ENCODE data around the gene DNALI1. TPM values are rescaled to one million over a fixed set of nuclear protein-coding genes. Genes with fewer than 3 reads are reported as not detected.
A peak's percentile ranks its signal among the peaks of the same experiment; 100 is the strongest.
"Not testable (repeated sequence)": the region's sequence is repeated elsewhere in the genome, so short reads cannot be mapped to it uniquely, and the experiment has no call there.

DNALI1 gene
- total and polyA plus RNA-seq, 3 experiments from 2014 or later, result 0.09 TPM; not detected in 2

- H3K27ac ChIP-seq (ENCODE audit: low read depth, low read length); H3K9me3 Mint-ChIP-seq; H3K9me3 ChIP-seq (ENCODE audit: low read length); H3K27me3 Mint-ChIP-seq; H3K4me1 ChIP-seq (ENCODE audit: insufficient read depth, low read length); POLR2A ChIA-PET; H3K36me3 ChIP-seq (ENCODE audit: insufficient read depth, low read length); H3K27me3 ChIP-seq (ENCODE audit: insufficient read depth, low read length, poor library complexity, severe bottlenecking): not testable (repeated sequence)
- Mint-ChIP-seq H3K27ac (peak overlapping the region; percentile 69 to 95 (median 92)), H3K36me3 (peaks cover 0 to 12% (median 6%) of the 10 kb centered on the region in 3 donors), H3K4me1 (peaks cover 32 to 46% (median 43%) of the 10 kb centered on the region in 3 donors), H3K4me3 (peak overlapping the region; percentile 92 to 98 (median 95))
- peak overlapping the region; percentile 43 for H3K4me3 ChIP-seq (ENCODE audit: low read length)
- CTCF ChIA-PET, result interaction anchor here (0.9 to 1.5 kb wide), 3 partner anchors 9 to 64 kb away, joined by 3 to 4 read pairs (median 3); no protein-coding TSS in a partner anchor
- peak; percentile 42 to 79 (median 69) for DNase-seq
These were observed 37.8 kb upstream of the DNALI1 start for GRCh38 chr1:37518929-37519328.

GRCh38 chr1:37519613-37520012 lies 37.1 kb upstream of the DNALI1 start:
- Histone ChIP-seq H3K27ac (ENCODE audit: low read depth, low read length) (no peak overlapping the region), H3K9me3 (ENCODE audit: low read length) (no peaks in the 10 kb centered on the region), H3K4me1 (ENCODE audit: insufficient read depth, low read length) (peaks cover 7% of the 10 kb centered on the region), H3K4me3 (ENCODE audit: low read length) (peak overlapping the region; percentile 43), H3K27me3 (ENCODE audit: insufficient read depth, low read length, poor library complexity, severe bottlenecking) (no peaks in the 10 kb centered on the region), H3K36me3 (ENCODE audit: insufficient read depth, low read length) (no peaks in the 10 kb centered on the region)
- CTCF ChIA-PET, result interaction anchor here (0.9 to 1.2 kb wide), 2 partner anchors 8 to 64 kb away, joined by 3 read pairs; no protein-coding TSS in a partner anchor
- no peaks in the 10 kb centered on the region for H3K27me3 Mint-ChIP-seq
- no peaks in the 10 kb centered on the region for H3K9me3 Mint-ChIP-seq
- peak in 2 of 5 donors; percentile 1 to 27 for DNase-seq
- peaks cover 0 to 11% (median 6%) of the 10 kb centered on the region in 3 donors for H3K36me3 Mint-ChIP-seq
- peak overlapping the region; percentile 92 to 98 (median 95) for H3K4me3 Mint-ChIP-seq
- H3K4me1 Mint-ChIP-seq, result peaks cover 30 to 46% (median 42%) of the 10 kb centered on the region in 3 donors
- H3K27ac Mint-ChIP-seq, result peak overlapping the region; percentile 69 to 95 (median 92)
- POLR2A ChIA-PET, result interaction anchor here (0.6 kb wide), 1 partner anchor 41 kb away, joined by 3 read pairs; no protein-coding TSS in a partner anchor

- H3K27ac ChIP-seq (ENCODE audit: low read depth, low read length); H3K4me1 ChIP-seq (ENCODE audit: insufficient read depth, low read length); CTCF ChIA-PET; H3K4me3 ChIP-seq (ENCODE audit: low read length); H3K4me3 Mint-ChIP-seq; H3K27ac Mint-ChIP-seq; H3K27me3 ChIP-seq (ENCODE audit: insufficient read depth, low read length, poor library complexity, severe bottlenecking); DNase-seq; H3K9me3 ChIP-seq (ENCODE audit: low read length); H3K9me3 Mint-ChIP-seq; POLR2A ChIA-PET; H3K27me3 Mint-ChIP-seq; H3K36me3 ChIP-seq (ENCODE audit: insufficient read depth, low read length): not testable (repeated sequence)
- Mint-ChIP-seq H3K36me3 (peaks cover 0 to 16% (median 6%) of the 10 kb centered on the region in 3 donors), H3K4me1 (peaks cover 0 to 11% (median 0%) of the 10 kb centered on the region in 3 donors)
These were observed 26.9 kb upstream of the DNALI1 start for GRCh38 chr1:37529888-37530287.

GRCh38 chr1:37532418-37533156 lies 24.2 kb upstream of the DNALI1 start:
- H3K4me1 Mint-ChIP-seq, result peaks cover 4 to 28% (median 11%) of the 10 kb centered on the region in 3 donors
- H3K9me3 ChIP-seq (ENCODE audit: low read length); H3K27me3 Mint-ChIP-seq; H3K4me3 ChIP-seq (ENCODE audit: low read length); POLR2A ChIA-PET; H3K27me3 ChIP-seq (ENCODE audit: insufficient read depth, low read length, poor library complexity, severe bottlenecking); CTCF ChIA-PET; H3K4me1 ChIP-seq (ENCODE audit: insufficient read depth, low read length); H3K4me3 Mint-ChIP-seq; DNase-seq; H3K9me3 Mint-ChIP-seq; H3K27ac Mint-ChIP-seq; H3K27ac ChIP-seq (ENCODE audit: low read depth, low read length): not testable (repeated sequence)
- peaks cover 16% of the 10 kb centered on the region for H3K36me3 ChIP-seq (ENCODE audit: insufficient read depth, low read length)
- H3K36me3 Mint-ChIP-seq, result peaks cover 0 to 39% (median 15%) of the 10 kb centered on the region in 3 donors

- Mint-ChIP-seq H3K27ac (peak overlapping the region in 4 of 8 donors; percentile 17 to 82 (median 45)), H3K36me3 (peaks cover 0 to 48% (median 19%) of the 10 kb centered on the region in 3 donors), H3K27me3 (no peaks in the 10 kb centered on the region), H3K4me1 (peaks cover 4 to 31% (median 15%) of the 10 kb centered on the region in 3 donors), H3K4me3 (no peak overlapping the region), H3K9me3 (no peaks in the 10 kb centered on the region)
- ChIA-PET CTCF (no interaction called here), POLR2A (no interaction called here)
- Histone ChIP-seq H3K27me3 (ENCODE audit: insufficient read depth, low read length, poor library complexity, severe bottlenecking) (no peaks in the 10 kb centered on the region), H3K9me3 (ENCODE audit: low read length) (no peaks in the 10 kb centered on the region), H3K27ac (ENCODE audit: low read depth, low read length) (no peak overlapping the region), H3K36me3 (ENCODE audit: insufficient read depth, low read length) (peaks cover 20% of the 10 kb centered on the region), H3K4me1 (ENCODE audit: insufficient read depth, low read length) (no peaks in the 10 kb centered on the region), H3K4me3 (ENCODE audit: low read length) (no peak overlapping the region)
- DNase-seq, result no peak
These were observed 23.2 kb upstream of the DNALI1 start for GRCh38 chr1:37533317-37534093.

GRCh38 chr1:37537378-37537777 lies 19.4 kb upstream of the DNALI1 start:
- no peak for DNase-seq
- Histone ChIP-seq H3K27ac (ENCODE audit: low read depth, low read length) (no peak overlapping the region), H3K4me3 (ENCODE audit: low read length) (no peak overlapping the region), H3K9me3 (ENCODE audit: low read length) (no peaks in the 10 kb centered on the region), H3K27me3 (ENCODE audit: insufficient read depth, low read length, poor library complexity, severe bottlenecking) (no peaks in the 10 kb centered on the region), H3K4me1 (ENCODE audit: insufficient read depth, low read length) (no peaks in the 10 kb centered on the region), H3K36me3 (ENCODE audit: insufficient read depth, low read length) (peaks cover 39% of the 10 kb centered on the region)
- no peaks in the 10 kb centered on the region for H3K9me3 Mint-ChIP-seq
- POLR2A ChIA-PET, result no interaction called here
- CTCF ChIA-PET, result no interaction called here
- H3K4me1 Mint-ChIP-seq, result peaks cover 4 to 31% (median 19%) of the 10 kb centered on the region in 3 donors
- peaks cover 0 to 79% (median 29%) of the 10 kb centered on the region in 3 donors for H3K36me3 Mint-ChIP-seq
- H3K4me3 Mint-ChIP-seq, result no peak overlapping the region
- no peaks in the 10 kb centered on the region for H3K27me3 Mint-ChIP-seq
- peak overlapping the region in 1 of 8 donors; percentile 73 for H3K27ac Mint-ChIP-seq

GRCh38 chr1:37539154-37539553 lies 17.6 kb upstream of the DNALI1 start:
- POLR2A ChIA-PET; DNase-seq; H3K27ac ChIP-seq (ENCODE audit: low read depth, low read length); H3K9me3 ChIP-seq (ENCODE audit: low read length); H3K4me3 Mint-ChIP-seq; H3K4me3 ChIP-seq (ENCODE audit: low read length); H3K27me3 Mint-ChIP-seq; H3K27me3 ChIP-seq (ENCODE audit: insufficient read depth, low read length, poor library complexity, severe bottlenecking); H3K9me3 Mint-ChIP-seq; H3K4me1 ChIP-seq (ENCODE audit: insufficient read depth, low read length): not testable (repeated sequence)
- peaks cover 39% of the 10 kb centered on the region for H3K36me3 ChIP-seq (ENCODE audit: insufficient read depth, low read length)
- Mint-ChIP-seq H3K36me3 (peaks cover 0 to 80% (median 27%) of the 10 kb centered on the region in 3 donors), H3K4me1 (peaks cover 4 to 24% (median 19%) of the 10 kb centered on the region in 3 donors), H3K27ac (peak overlapping the region in 2 of 8 donors; percentile 36 to 38)
- CTCF ChIA-PET, result interaction anchor here (1.0 kb wide), 1 partner anchor 24 kb away, joined by 5 read pairs; no protein-coding TSS in a partner anchor

Data from CD8-positive, alpha-beta memory T cell (primary cell).